Embryonic facial prominence (tissue), 1 donor: ENCODE measurements around the gene SARNP.

Experiments used
- DNase-seq: peaks from one replicate; pipeline ENCODE4 v3.0.0-alpha.2; 2016; ENCODE audit errors: extremely low spot score

The SARNP gene

GRCh38 chr12:55742719-55743405 lies 74.7 kb downstream of the SARNP start, which contains the start of gene GDF11:
Gene GDF11, plus strand, starts transcription at chr12:55743122. Its CDS starts 195 bp downstream, at chr12:55743317.
- peak; percentile 74 for DNase-seq

GRCh38 chr12:55741931-55742680 lies 75.4 kb downstream of the SARNP start:
- no peak for DNase-seq

GRCh38 chr12:55739025-55739378 lies 78.5 kb downstream of the SARNP start:
- no peak for DNase-seq

GRCh38 chr12:55738123-55739024 lies 79.2 kb downstream of the SARNP start:
- DNase-seq, result peak; percentile 83

- DNase-seq, result no peak
Measured at GRCh38 chr12:55737581-55738122, 79.9 kb downstream of the SARNP start.

- DNase-seq, result no peak
Measured at GRCh38 chr12:55736780-55737580, 80.5 kb downstream of the SARNP start.

GRCh38 chr12:55736076-55736475 lies 81.4 kb downstream of the SARNP start:
- no peak for DNase-seq

- DNase-seq, result no peak
Measured at GRCh38 chr12:55734595-55734994, 82.9 kb downstream of the SARNP start.

- DNase-seq, result no peak
Measured at GRCh38 chr12:55733858-55734257, 83.7 kb downstream of the SARNP start.

- DNase-seq, result no peak
Measured at GRCh38 chr12:55733021-55733555, 84.4 kb downstream of the SARNP start.

GRCh38 chr12:55732288-55732687 lies 85.2 kb downstream of the SARNP start:
- DNase-seq, result no peak

- DNase-seq, result peak; percentile 60
Measured at GRCh38 chr12:55729819-55730818, 87.4 kb downstream of the SARNP start.

GRCh38 chr12:55728939-55729818 lies 88.3 kb downstream of the SARNP start, which contains the start of gene CD63:
Gene CD63, minus strand, starts transcription at chr12:55729009. Its CDS starts 668 bp downstream, at chr12:55728341.
- peak; percentile 83 for DNase-seq

- no peak for DNase-seq
Measured at GRCh38 chr12:55728186-55728938, 89.2 kb downstream of the SARNP start.

GRCh38 chr12:55727643-55728185 lies 89.8 kb downstream of the SARNP start:
- DNase-seq, result peak; percentile 63

- DNase-seq, result no peak
Measured at GRCh38 chr12:55726971-55727370, 90.6 kb downstream of the SARNP start.

- DNase-seq, result no peak
Measured at GRCh38 chr12:55725556-55725955, 92.0 kb downstream of the SARNP start.
